H9 (cell line): Measurements from ENCODE around the gene SLC26A6. TPM values are rescaled to one million over a fixed set of nuclear protein-coding genes. Genes with fewer than 3 reads are reported as not detected.

Source experiments
- DNase-seq: peaks from one replicate; pipeline ENCODE4 v3.0.0-alpha.2; 2017
- H2AFZ ChIP-seq: one replicate; pipeline ENCODE4 v1.6.1; 2013; ENCODE audit warnings: mild to moderate bottlenecking, low read length, control low read depth, moderate library complexity
- H2AK5ac ChIP-seq: 2 replicates; pipeline ENCODE4 v1.6.1; 2013; ENCODE audit warnings: low read length, control low read depth, mixed read lengths; ENCODE audit not compliant: insufficient read length
- H2BK120ac ChIP-seq: one replicate; pipeline ENCODE4 v1.6.1; 2013; ENCODE audit warnings: low read depth, mild to moderate bottlenecking, low read length, control low read depth, inconsistent platforms; ENCODE audit not compliant: poor library complexity, severe bottlenecking
- H2BK12ac ChIP-seq: 2 replicates; pipeline ENCODE4 v1.6.1; 2013; ENCODE audit warnings: low read length, control low read depth, mixed read lengths, low read depth; ENCODE audit not compliant: insufficient read length
- H2BK15ac ChIP-seq: 2 replicates; pipeline ENCODE4 v1.6.1; 2013; ENCODE audit warnings: low read depth, low read length, control low read depth
- H2BK20ac ChIP-seq: one replicate; pipeline ENCODE4 v1.6.1; 2013; ENCODE audit warnings: low read depth, mild to moderate bottlenecking, low read length, control low read depth, inconsistent platforms; ENCODE audit not compliant: poor library complexity, severe bottlenecking
- H2BK5ac ChIP-seq: 2 replicates; pipeline ENCODE4 v1.6.1; 2013; ENCODE audit warnings: low read length, control low read depth, mixed read lengths; ENCODE audit not compliant: insufficient read length
- H3K14ac ChIP-seq: 2 replicates; pipeline ENCODE4 v1.6.1; 2013; ENCODE audit warnings: low read length, control low read depth; ENCODE audit not compliant: insufficient read depth
- H3K18ac ChIP-seq: 2 replicates; pipeline ENCODE4 v1.6.1; 2013; ENCODE audit warnings: low read depth, mild to moderate bottlenecking, mixed read lengths, low read length, control low read depth; ENCODE audit not compliant: insufficient read length
- H3K23ac ChIP-seq: 2 replicates; pipeline ENCODE4 v1.6.1; 2013; ENCODE audit warnings: low read length, control low read depth, mixed read lengths, low read depth; ENCODE audit not compliant: insufficient read length
- H3K23me2 ChIP-seq: 2 replicates; pipeline ENCODE4 v1.6.1; 2013; ENCODE audit warnings: low read depth, mild to moderate bottlenecking, mixed read lengths, low read length, control low read depth; ENCODE audit not compliant: insufficient read length, poor library complexity, severe bottlenecking
- H3K27ac ChIP-seq: 2 replicates; pipeline ENCODE4 v1.5.1; 2013; ENCODE audit warnings: low read length, control low read depth, mixed read lengths, low read depth; ENCODE audit not compliant: insufficient read length
- H3K27me3 ChIP-seq: 2 replicates; pipeline ENCODE4 v1.6.1; 2013; ENCODE audit warnings: low read length, control low read depth, inconsistent platforms; ENCODE audit not compliant: insufficient read depth
- H3K4ac ChIP-seq: 2 replicates; pipeline ENCODE4 v1.6.1; 2013; ENCODE audit warnings: low read depth, mild to moderate bottlenecking, control low read depth, inconsistent platforms, low read length, moderate library complexity
- H3K4me1 ChIP-seq: 2 replicates; pipeline ENCODE4 v1.6.1; 2013; ENCODE audit warnings: low read length, control low read depth, inconsistent platforms; ENCODE audit not compliant: insufficient read depth
- H3K4me2 ChIP-seq: 2 replicates; pipeline ENCODE4 v1.6.1; 2013; ENCODE audit warnings: low read length, control low read depth, mixed read lengths; ENCODE audit not compliant: insufficient read length, insufficient read depth
- H3K56ac ChIP-seq: 2 replicates; pipeline ENCODE4 v1.6.1; 2013; ENCODE audit warnings: low read depth, mild to moderate bottlenecking, mixed read lengths, low read length, control low read depth; ENCODE audit not compliant: insufficient read length
- H3K79me1 ChIP-seq: 2 replicates; pipeline ENCODE4 v1.6.1; 2013; ENCODE audit warnings: low read depth, mild to moderate bottlenecking, moderate library complexity, low read length, control low read depth, inconsistent platforms; ENCODE audit not compliant: insufficient read depth, poor library complexity, severe bottlenecking
- H3K79me2 ChIP-seq: 2 replicates; pipeline ENCODE4 v1.6.1; 2013; ENCODE audit warnings: low read length, control low read depth, inconsistent platforms; ENCODE audit not compliant: insufficient read depth
- H3K9ac ChIP-seq: 2 replicates; pipeline ENCODE4 v1.6.1; 2013; ENCODE audit warnings: low read length, control low read depth, mixed read lengths; ENCODE audit not compliant: insufficient read length; ENCODE audit errors: extremely low read depth
- H3K9me3 ChIP-seq: one replicate; pipeline ENCODE4 v1.6.1; 2013; ENCODE audit warnings: low read depth, low read length, inconsistent platforms; ENCODE audit not compliant: control insufficient read depth
- H3T11ph ChIP-seq: one replicate; pipeline ENCODE4 v1.6.1; 2013; ENCODE audit warnings: mild to moderate bottlenecking, low read length, control low read depth, inconsistent platforms
- H4K20me1 ChIP-seq: one replicate; pipeline ENCODE4 v1.6.1; 2013; ENCODE audit not compliant: control insufficient read depth, insufficient read length, insufficient read depth
- H4K5ac ChIP-seq: 2 replicates; pipeline ENCODE4 v1.6.1; 2013; ENCODE audit warnings: low read depth, mild to moderate bottlenecking, mixed read lengths, low read length, control low read depth; ENCODE audit not compliant: insufficient read length
- H4K8ac ChIP-seq: replicated peaks from 2 replicates; pipeline ENCODE4 v1.6.1; 2013; ENCODE audit warnings: low read length, control low read depth, mixed read lengths, low read depth; ENCODE audit not compliant: insufficient read length
- H4K91ac ChIP-seq: 2 replicates; pipeline ENCODE4 v1.6.1; 2013; ENCODE audit warnings: low read depth, mild to moderate bottlenecking, moderate library complexity, mixed read lengths, low read length, control low read depth; ENCODE audit not compliant: insufficient read length
- H3K27ac Mint-ChIP-seq, 3 experiments: 2 replicates in 2 of 3; 3 replicates in 1 of 3; pipeline ENCODE4 v1.8.0; 2020 to 2021; ENCODE audit warnings: mixed read lengths in 3 of 3, mild to moderate bottlenecking in 1 of 3, moderate library complexity in 1 of 3
- H3K27me3 Mint-ChIP-seq: 2 replicates; pipeline ENCODE4 v1.8.0; 2021; ENCODE audit warnings: low read depth, mild to moderate bottlenecking, moderate library complexity, mixed read lengths
- H3K36me3 Mint-ChIP-seq, 3 experiments: 2 replicates in 2 of 3; 3 replicates in 1 of 3; pipeline ENCODE4 v1.8.0; 2020 to 2021; ENCODE audit warnings: low read depth in 3 of 3, mixed read lengths in 3 of 3; ENCODE audit not compliant: insufficient read depth in 1 of 3
- H3K4me1 Mint-ChIP-seq, 2 experiments: 2 replicates each; pipeline ENCODE4 v1.8.0; 2020; ENCODE audit warnings: mixed read lengths in 2 of 2
- H3K4me3 Mint-ChIP-seq, 2 experiments: 2 replicates in 1 of 2; 3 replicates in 1 of 2; pipeline ENCODE4 v1.8.0; 2020 to 2021; ENCODE audit warnings: mild to moderate bottlenecking in 2 of 2, mixed read lengths in 2 of 2, moderate library complexity in 1 of 2
- H3K9me3 Mint-ChIP-seq, 2 experiments: 2 replicates in 1 of 2; 3 replicates in 1 of 2; pipeline ENCODE4 v1.8.0; 2020; ENCODE audit warnings: mild to moderate bottlenecking in 2 of 2, mixed read lengths in 2 of 2, moderate library complexity in 1 of 2
- WGBS: extraction: QIAGEN DNeasy Blood & Tissue Kit; methylation state at CpG from one replicate; pipeline ENCODE4 v1.1.7; 2013; ENCODE audit warnings: missing lambda C conversion rate, low lambda C conversion rate, mixed read lengths; ENCODE audit not compliant: insufficient read length; ENCODE audit errors: extremely low coverage; 5-methylcytosine and 5-hydroxymethylcytosine counted together
- total RNA-seq: library from RNA; stranded (reverse); gene quantifications from 2 replicates; pipeline ENCODE4 v1.2.1, GENCODE V29; 2021
- TF ChIP-seq, protein P1 (sequence below): fragments of 200-600 bp; sonication (generic); conservative IDR thresholded peaks from 3 replicates; pipeline ENCODE4 v1.8.0; 2021; ENCODE audit warnings: antibody characterized with exemption, mild to moderate bottlenecking

The SLC26A6 gene
- total RNA-seq, 1 experiment from 2014 or later = 61.3 TPM

GRCh38 chr3:48629894-48630293 lies 5.4 kb downstream of the SLC26A6 start:
- Histone ChIP-seq H3K9ac (no peak overlapping the region), H3T11ph (no peak overlapping the region), H3K18ac (no peak overlapping the region), H3K27me3 (no peaks in the 10 kb centered on the region), H2BK15ac (no peak overlapping the region), H2BK120ac (no peak overlapping the region), H3K56ac (no peak overlapping the region), H3K4me1 (no peaks in the 10 kb centered on the region; the same call in 1 of the 2 replicates), H3K79me2 (no peaks in the 10 kb centered on the region), H2AFZ (no peak overlapping the region), H4K8ac (no peak overlapping the region), H4K20me1 (no peaks in the 10 kb centered on the region), H3K79me1 (no peaks in the 10 kb centered on the region), H3K27ac (no peak overlapping the region), H2BK5ac (no peak overlapping the region), H2BK20ac (no peak overlapping the region), H4K5ac (no peak overlapping the region), H3K23me2 (peaks cover 4% of the 10 kb centered on the region), H2AK5ac (no peak overlapping the region), H3K4me2 (no peak overlapping the region), H4K91ac (no peak overlapping the region), H3K9me3 (no peaks in the 10 kb centered on the region), H3K23ac (no peak overlapping the region), H3K4ac (no peak overlapping the region), H3K14ac (no peak overlapping the region), H2BK12ac (no peak overlapping the region)
- Mint-ChIP-seq H3K9me3 (no peaks in the 10 kb centered on the region), H3K27ac (peak overlapping the region in 1 of 3 experiments; percentile 55; a peak in 1 of 7 replicates), H3K36me3 (peaks cover 48 to 80% (median 80%) of the 10 kb centered on the region in 3 experiments), H3K4me1 (peaks cover 6 to 8% of the 10 kb centered on the region in 2 experiments), H3K27me3 (peaks cover 1% of the 10 kb centered on the region; the same call in 1 of the 2 replicates), H3K4me3 (no peak overlapping the region; a peak in 1 of 5 replicates)
- DNase-seq = no peak
- TF ChIP-seq, protein P1, sequence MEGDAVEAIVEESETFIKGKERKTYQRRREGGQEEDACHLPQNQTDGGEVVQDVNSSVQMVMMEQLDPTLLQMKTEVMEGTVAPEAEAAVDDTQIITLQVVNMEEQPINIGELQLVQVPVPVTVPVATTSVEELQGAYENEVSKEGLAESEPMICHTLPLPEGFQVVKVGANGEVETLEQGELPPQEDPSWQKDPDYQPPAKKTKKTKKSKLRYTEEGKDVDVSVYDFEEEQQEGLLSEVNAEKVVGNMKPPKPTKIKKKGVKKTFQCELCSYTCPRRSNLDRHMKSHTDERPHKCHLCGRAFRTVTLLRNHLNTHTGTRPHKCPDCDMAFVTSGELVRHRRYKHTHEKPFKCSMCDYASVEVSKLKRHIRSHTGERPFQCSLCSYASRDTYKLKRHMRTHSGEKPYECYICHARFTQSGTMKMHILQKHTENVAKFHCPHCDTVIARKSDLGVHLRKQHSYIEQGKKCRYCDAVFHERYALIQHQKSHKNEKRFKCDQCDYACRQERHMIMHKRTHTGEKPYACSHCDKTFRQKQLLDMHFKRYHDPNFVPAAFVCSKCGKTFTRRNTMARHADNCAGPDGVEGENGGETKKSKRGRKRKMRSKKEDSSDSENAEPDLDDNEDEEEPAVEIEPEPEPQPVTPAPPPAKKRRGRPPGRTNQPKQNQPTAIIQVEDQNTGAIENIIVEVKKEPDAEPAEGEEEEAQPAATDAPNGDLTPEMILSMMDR = no peak
- WGBS = no CpG with 5 or more reads among the region's 12 CpGs
